Mucosa of descending colon (tissue), 3 donors: ENCODE measurements around the gene SYTL2. TPM values are rescaled to one million over a fixed set of nuclear protein-coding genes. Genes with fewer than 3 reads are reported as not detected.
A peak's percentile ranks its signal among the peaks of the same experiment; 100 is the strongest.
"Not testable (repeated sequence)": the region's sequence is repeated elsewhere in the genome, so short reads cannot be mapped to it uniquely, and the experiment has no call there.

ENCODE experiments used
- ATAC-seq: fragments of 200-7000 bp; cut with Tn5 transposase; one replicate; pipeline ENCODE4 v1.9.1; 2020; ENCODE audit warnings: mild to moderate bottlenecking, moderate library complexity
- DNase-seq, 3 donors: peaks; one replicate each; pipeline ENCODE4 v3.0.0-alpha.2; 2020
- H3K36me3 ChIP-seq: fragments of 200-600 bp; one replicate; pipeline ENCODE4 v1.8.0; 2021; ENCODE audit warnings: low read depth, mild to moderate bottlenecking
- H3K4me1 ChIP-seq: fragments of 200-600 bp; one replicate; pipeline ENCODE4 v1.8.0; 2021; ENCODE audit warnings: low read depth, mild to moderate bottlenecking
- H3K4me3 ChIP-seq: fragments of 200-600 bp; one replicate; pipeline ENCODE4 v1.8.0; 2021; ENCODE audit warnings: mild to moderate bottlenecking
- H3K9me3 ChIP-seq: fragments of 200-600 bp; one replicate; pipeline ENCODE4 v1.8.0; 2021; ENCODE audit warnings: mild to moderate bottlenecking
- intact Hi-C, 2 donors: fragments of 100-400 bp; cut with DNase I in 1 of 2; cut with micrococcal nuclease in 1 of 2; formaldehyde crosslinking; loops; one replicate each; pipeline versions ENCODE4 v1.11.0 to v1.11.1; 2022; cut with DNase I, micrococcal nuclease
- total RNA-seq, 3 donors: library from RNA; stranded (reverse); fragmentation: NEBNext Ultra II Directional in 2 of 3; extraction: Animal tissue kit (Norgen Biotek cat#: 25700) in 2 of 3; gene quantifications; one replicate each; pipeline versions ENCODE4 v1.2.1 to v1.2.4, GENCODE V29; 2021 to 2023
- TF ChIP-seq, protein P1 (sequence below): fragments of 200-600 bp; IDR thresholded peaks from one replicate; pipeline ENCODE4 v1.8.0; 2022; ENCODE audit warnings: antibody characterized with exemption, mild to moderate bottlenecking
- donor health status: DM: no; HTN: no; CAD: no; lungs with moderate emphysema.
- donor health status: DM: no; HTN: no; CAD: no.
- donor health status: DM: no; HTN: yes; CAD: no.

The SYTL2 gene
- total RNA-seq, 3 donors from 2014 or later = 150 to 502 (median 282) TPM

DNA sequence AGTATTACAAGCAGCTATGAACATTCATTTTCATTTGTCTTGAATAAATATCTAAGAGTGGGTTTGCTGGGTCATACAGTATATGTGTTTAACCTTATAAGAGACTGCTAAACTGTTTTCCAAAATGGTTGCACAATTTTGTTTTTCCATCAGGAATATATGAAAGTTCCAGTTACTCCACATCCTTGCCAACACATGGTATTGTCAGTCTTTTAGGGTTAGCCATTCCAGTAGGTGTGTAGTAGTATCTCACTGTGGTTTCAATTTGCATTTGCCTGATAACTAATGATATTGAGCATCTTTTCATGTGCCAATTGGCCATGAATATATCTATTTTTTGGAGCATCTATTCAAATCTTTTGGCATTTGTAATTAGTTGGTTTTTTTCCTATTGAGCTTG is 36.5 kb upstream of the SYTL2 start:
- ATAC-seq (no peak), DNase-seq (no peak)
- H3K9me3 ChIP-seq = no peaks in the 10 kb centered on the region
- intact Hi-C loops = no loop called here
- no peaks in the 10 kb centered on the region for H3K4me1 ChIP-seq
- H3K4me3 ChIP-seq = no peak overlapping the region
- H3K36me3 ChIP-seq = no peaks in the 10 kb centered on the region
- TF ChIP-seq, protein P1, sequence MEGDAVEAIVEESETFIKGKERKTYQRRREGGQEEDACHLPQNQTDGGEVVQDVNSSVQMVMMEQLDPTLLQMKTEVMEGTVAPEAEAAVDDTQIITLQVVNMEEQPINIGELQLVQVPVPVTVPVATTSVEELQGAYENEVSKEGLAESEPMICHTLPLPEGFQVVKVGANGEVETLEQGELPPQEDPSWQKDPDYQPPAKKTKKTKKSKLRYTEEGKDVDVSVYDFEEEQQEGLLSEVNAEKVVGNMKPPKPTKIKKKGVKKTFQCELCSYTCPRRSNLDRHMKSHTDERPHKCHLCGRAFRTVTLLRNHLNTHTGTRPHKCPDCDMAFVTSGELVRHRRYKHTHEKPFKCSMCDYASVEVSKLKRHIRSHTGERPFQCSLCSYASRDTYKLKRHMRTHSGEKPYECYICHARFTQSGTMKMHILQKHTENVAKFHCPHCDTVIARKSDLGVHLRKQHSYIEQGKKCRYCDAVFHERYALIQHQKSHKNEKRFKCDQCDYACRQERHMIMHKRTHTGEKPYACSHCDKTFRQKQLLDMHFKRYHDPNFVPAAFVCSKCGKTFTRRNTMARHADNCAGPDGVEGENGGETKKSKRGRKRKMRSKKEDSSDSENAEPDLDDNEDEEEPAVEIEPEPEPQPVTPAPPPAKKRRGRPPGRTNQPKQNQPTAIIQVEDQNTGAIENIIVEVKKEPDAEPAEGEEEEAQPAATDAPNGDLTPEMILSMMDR = no peak

DNA sequence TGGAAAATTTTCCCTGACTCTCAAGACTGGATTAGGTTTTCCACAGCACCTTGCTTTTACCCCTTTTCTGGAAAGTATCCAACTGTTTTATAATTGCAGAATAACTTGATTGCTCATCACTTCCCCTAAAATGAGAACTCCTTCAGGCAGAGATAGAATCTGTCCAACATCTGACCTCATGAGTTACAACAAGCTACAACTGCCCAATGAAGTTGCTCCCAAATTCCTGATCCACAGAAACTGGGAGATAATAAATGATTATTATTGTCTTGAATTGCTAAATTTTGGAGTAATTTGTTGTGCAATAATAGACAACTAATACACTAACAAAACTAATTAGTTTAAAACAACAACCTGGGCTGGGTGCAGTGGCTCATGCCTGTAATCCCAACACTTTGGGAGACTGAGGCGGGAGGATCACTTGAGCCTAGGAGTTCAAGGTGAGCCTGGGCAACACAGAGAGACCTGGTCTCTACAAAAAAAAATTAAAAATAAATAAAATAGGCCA is 34.2 kb upstream of the SYTL2 start:
- intact Hi-C loops = no loop called here
- ATAC-seq = no peak

DNA sequence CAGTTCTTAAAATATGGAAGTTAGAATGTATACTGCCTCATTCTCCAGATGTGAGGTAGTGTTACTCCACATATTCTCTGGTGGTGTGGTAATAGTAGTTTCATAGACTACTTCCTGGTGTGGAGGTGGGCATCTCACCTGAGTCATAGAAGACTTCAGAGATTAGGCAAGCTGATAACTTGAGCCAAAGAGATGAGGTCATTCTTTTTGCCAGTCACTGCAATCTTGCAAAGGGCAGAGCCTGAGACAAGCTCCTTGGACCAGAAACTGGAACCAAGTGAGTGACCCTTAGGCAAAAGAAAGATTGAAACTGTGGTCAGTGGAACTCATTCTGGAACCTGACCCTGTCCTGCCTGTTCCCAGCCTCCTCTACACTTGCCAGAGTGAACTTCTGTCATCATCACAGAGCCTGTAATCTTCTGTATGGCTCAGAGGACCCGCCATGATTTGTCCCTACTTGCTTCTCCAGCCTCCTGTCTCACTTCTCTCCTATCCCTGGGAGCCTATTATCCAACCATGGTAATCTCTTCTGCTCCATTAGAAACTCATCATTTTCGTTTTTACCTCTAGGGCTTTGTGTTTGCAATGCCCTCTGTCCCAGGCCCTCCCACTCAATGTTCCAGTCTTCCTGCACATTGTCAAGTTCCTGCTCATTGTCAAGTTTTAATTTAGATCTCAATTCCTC is 33.6 kb upstream of the SYTL2 start:
- no peaks in the 10 kb centered on the region for H3K4me1 ChIP-seq
- H3K9me3 ChIP-seq = no peaks in the 10 kb centered on the region
- no peaks in the 10 kb centered on the region for H3K36me3 ChIP-seq
- H3K4me3 ChIP-seq = no peak overlapping the region
- TF ChIP-seq, protein P1 = no peak
- ATAC-seq (peak; percentile 96), DNase-seq (no peak)
- intact Hi-C loops = no loop called here

More for the DNA sequence above, 34.2 kb upstream of the SYTL2 start:
- H3K9me3 ChIP-seq = no peaks in the 10 kb centered on the region
- no peak for DNase-seq
- no peaks in the 10 kb centered on the region for H3K36me3 ChIP-seq
- H3K4me3 ChIP-seq = no peak overlapping the region
- H3K4me1 ChIP-seq = no peaks in the 10 kb centered on the region
- TF ChIP-seq, protein P1 = no peak

DNA sequence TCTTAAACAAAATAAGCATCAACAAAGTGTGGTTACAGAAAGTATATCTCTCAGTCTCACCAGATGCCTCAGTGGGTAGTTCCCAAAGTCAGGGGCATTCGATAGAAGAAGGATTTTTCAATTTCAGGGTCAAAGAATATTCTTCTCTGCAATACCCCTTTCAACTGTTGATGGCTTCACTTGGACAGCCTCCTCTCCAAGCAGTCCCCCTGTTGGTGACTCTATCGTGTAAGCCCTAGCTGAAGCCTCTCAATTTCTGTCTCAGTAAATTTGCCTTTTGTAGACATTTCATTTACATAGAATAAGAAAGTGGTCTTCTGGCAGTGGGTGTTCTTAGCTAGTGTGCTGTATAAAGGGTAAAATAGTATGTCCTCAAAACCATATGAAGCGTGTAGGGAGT is 33.0 kb upstream of the SYTL2 start:
- Histone ChIP-seq H3K9me3 (no peaks in the 10 kb centered on the region), H3K36me3 (no peaks in the 10 kb centered on the region), H3K4me1 (no peaks in the 10 kb centered on the region), H3K4me3 (no peak overlapping the region)
- no peak for DNase-seq
- intact Hi-C loops = no loop called here
- TF ChIP-seq, protein P1 = no peak
- ATAC-seq = no peak

DNA sequence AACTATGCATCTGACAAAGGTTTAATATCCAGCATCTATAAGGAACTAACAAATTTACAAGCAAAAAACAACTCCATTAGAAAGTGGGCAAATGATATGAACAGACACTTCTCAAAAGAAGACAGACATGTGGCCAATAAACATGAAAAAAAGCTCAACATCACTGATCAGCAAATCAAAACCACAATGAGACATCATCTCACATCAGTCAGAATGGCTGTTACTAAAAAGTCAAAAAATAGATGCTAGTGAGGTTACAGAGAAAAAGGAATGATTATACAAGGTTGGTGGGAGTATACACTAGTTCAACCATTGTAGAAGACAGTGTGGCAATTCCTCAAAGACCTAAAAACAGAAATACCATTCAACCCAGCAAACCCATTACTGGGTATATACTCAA is 30.0 kb upstream of the SYTL2 start:
- ATAC-seq, H3K4me3 ChIP-seq, intact Hi-C loops, H3K4me1 ChIP-seq, H3K36me3 ChIP-seq, DNase-seq, H3K9me3 ChIP-seq: not testable (repeated sequence)

DNA sequence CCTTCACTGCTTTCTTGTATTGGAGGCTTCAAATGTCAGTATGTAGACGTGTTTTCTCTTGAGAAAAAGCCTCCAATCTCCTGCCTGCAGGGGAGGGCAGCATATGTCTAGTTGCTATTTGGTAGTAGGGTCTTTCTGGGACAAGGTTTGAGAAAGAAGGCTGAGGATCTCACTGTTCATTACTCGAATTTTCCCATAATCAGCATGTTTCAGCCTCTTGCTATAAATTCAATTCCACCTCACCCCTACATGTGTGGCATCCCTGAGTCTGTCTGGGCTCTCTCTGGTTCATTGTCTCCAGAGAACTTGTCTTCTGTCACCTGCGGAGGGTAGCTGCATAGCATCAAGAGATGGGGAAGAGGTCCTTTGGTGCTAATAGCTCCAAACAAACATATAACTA is 24.8 kb upstream of the SYTL2 start:
- ATAC-seq (no peak), DNase-seq (no peak)
- H3K4me3 ChIP-seq = no peak overlapping the region
- H3K9me3 ChIP-seq = peaks cover 4% of the 10 kb centered on the region
- TF ChIP-seq, protein P1 = no peak
- H3K4me1 ChIP-seq = no peaks in the 10 kb centered on the region
- H3K36me3 ChIP-seq = no peaks in the 10 kb centered on the region
- intact Hi-C loops = no loop called here
